Measurements from ENCODE around the gene RGS7.
"Not testable (repeated sequence)": the region's sequence is repeated elsewhere in the genome, so short reads cannot be mapped to it uniquely, and the experiment has no call there.

The RGS7 gene

GRCh38 chr1:241208910-241209379 is 148.1 kb downstream of the RGS7 start:
- DNase-seq (ENCODE audit: low spot score), result no peak

GRCh38 chr1:241203817-241204216 is 153.2 kb downstream of the RGS7 start:
- DNase-seq (ENCODE audit: low spot score), result no peak

- no peak for DNase-seq (ENCODE audit: low spot score)
Observed at GRCh38 chr1:241202401-241202800, 154.6 kb downstream of the RGS7 start.

- DNase-seq (ENCODE audit: low spot score), result no peak
Observed at GRCh38 chr1:241186716-241187115, 170.3 kb downstream of the RGS7 start.

GRCh38 chr1:241181971-241182370 is 175.0 kb downstream of the RGS7 start:
- no peak for DNase-seq (ENCODE audit: low spot score)

- DNase-seq (ENCODE audit: low spot score), result no peak
Observed at GRCh38 chr1:241181471-241181870, 175.5 kb downstream of the RGS7 start.

GRCh38 chr1:241180569-241180968 is 176.4 kb downstream of the RGS7 start:
- no peak for DNase-seq (ENCODE audit: low spot score)

GRCh38 chr1:241177660-241178059 is 179.3 kb downstream of the RGS7 start:
- DNase-seq (ENCODE audit: low spot score), result no peak

- no peak for DNase-seq (ENCODE audit: low spot score)
Observed at GRCh38 chr1:241172486-241172885, 184.5 kb downstream of the RGS7 start.

- DNase-seq (ENCODE audit: low spot score), result no peak
Observed at GRCh38 chr1:241171991-241172390, 185.0 kb downstream of the RGS7 start.

GRCh38 chr1:241167121-241167630 is 189.8 kb downstream of the RGS7 start:
- DNase-seq (ENCODE audit: low spot score), result no peak

- no peak for DNase-seq (ENCODE audit: low spot score)
Observed at GRCh38 chr1:241166625-241167024, 190.4 kb downstream of the RGS7 start.

GRCh38 chr1:241165256-241165655 is 191.7 kb downstream of the RGS7 start:
- DNase-seq (ENCODE audit: low spot score), result not testable (repeated sequence)

- no peak for DNase-seq (ENCODE audit: low spot score)
Observed at GRCh38 chr1:241163363-241163762, 193.6 kb downstream of the RGS7 start.

GRCh38 chr1:241161188-241161689 is 195.8 kb downstream of the RGS7 start:
- DNase-seq (ENCODE audit: low spot score), result no peak

- no peak for DNase-seq (ENCODE audit: low spot score)
Observed at GRCh38 chr1:241157435-241157834, 199.6 kb downstream of the RGS7 start.

GRCh38 chr1:241156231-241156965 is 200.6 kb downstream of the RGS7 start:
- no peak for DNase-seq (ENCODE audit: low spot score)

- DNase-seq (ENCODE audit: low spot score), result no peak
Observed at GRCh38 chr1:241145881-241146280, 211.1 kb downstream of the RGS7 start.

GRCh38 chr1:241143765-241144442 is 213.1 kb downstream of the RGS7 start:
- DNase-seq (ENCODE audit: low spot score), result no peak

- DNase-seq (ENCODE audit: low spot score), result no peak
Observed at GRCh38 chr1:241142493-241142892, 214.5 kb downstream of the RGS7 start.

- not testable (repeated sequence) for DNase-seq (ENCODE audit: low spot score)
Observed at GRCh38 chr1:241141646-241142045, 215.4 kb downstream of the RGS7 start.

GRCh38 chr1:241140670-241141069 is 216.3 kb downstream of the RGS7 start:
- DNase-seq (ENCODE audit: low spot score), result no peak

GRCh38 chr1:241139047-241139446 is 218.0 kb downstream of the RGS7 start:
- DNase-seq (ENCODE audit: low spot score), result no peak

All from AG08396 (cell line).